Coronary artery (tissue), 2 donors: ENCODE measurements around the gene CD22.

ENCODE experiments used
- DNase-seq: peaks from one replicate; pipeline ENCODE4 v3.0.0-alpha.2; 2017; ENCODE audit warnings: low spot score
- H3K27ac ChIP-seq, 2 donors: fragments of 200-600 bp; sonication (generic); one replicate each; pipeline ENCODE4 v1.5.1; 2016 to 2019
- H3K4me3 ChIP-seq: fragments of 200-600 bp; sonication (generic); 2 replicates; pipeline ENCODE4 v1.5.1; 2016; ENCODE audit warnings: mild to moderate bottlenecking, moderate library complexity
- CTCF ChIP-seq: fragments of 200-600 bp; sonication (generic); IDR thresholded peaks from one replicate; pipeline ENCODE4 v1.5.1; 2019; ENCODE audit warnings: antibody characterized with exemption

CD22 gene

DNA sequence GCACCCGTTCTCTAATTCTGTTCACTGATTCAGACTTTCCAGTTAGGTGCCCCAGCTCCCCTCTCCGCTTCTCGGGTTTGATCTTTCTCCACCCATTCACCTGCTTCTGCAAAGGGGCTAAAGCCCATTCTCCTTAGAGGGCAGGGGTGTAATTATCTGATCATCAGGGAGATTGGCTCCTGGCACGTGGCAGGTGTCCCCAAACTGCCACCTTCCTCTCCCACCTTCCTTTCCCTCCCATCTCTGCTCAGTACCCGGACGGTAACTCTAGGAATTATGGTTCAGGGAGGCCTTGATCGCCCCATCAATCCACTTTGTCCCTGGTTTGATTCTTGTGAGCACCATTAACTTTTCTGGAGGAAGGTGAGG lies 18.9 kb downstream of the CD22 start:
- no peak overlapping the region for H3K4me3 ChIP-seq
- DNase-seq = peak; percentile 22
- no peak overlapping the region for H3K27ac ChIP-seq
- TF ChIP-seq CTCF = no peak

DNA sequence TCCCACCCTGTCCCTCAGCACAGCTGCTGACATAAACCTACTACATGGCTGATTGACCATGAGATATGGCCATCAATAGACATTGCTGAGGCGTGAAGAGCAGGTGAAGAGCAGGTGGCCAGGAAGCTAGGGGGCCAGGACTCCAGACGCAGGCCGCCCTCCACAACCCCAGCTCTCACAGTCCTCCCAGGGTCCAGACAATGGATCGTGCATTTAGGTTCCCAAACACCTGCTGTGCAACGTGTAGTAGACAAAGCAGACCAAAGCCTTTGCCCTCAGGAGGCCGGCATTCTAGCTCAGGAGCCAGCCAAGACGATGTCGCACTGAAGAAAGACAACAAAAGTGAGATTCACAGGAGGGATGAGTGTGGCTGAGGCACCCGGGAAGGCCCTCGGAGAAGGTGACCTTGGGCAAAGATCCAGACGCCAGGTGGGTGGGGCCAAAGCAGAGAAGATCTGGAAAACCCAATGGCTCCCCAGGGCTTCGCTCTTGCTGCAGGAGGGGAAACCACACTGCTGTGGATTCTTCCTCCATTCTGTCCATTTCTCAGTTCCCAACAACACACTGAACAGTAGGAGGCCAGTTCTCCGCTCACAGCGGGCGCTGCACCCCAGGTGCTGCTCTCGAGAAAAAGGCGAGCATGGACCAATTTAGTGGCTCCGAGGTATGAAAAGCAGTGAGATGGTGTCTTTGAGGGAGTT lies 20.1 kb downstream of the CD22 start:
- DNase-seq = peak; percentile 50

GRCh38 chr19:35349614-35350521 lies 20.9 kb downstream of the CD22 start:
- no peak for TF ChIP-seq CTCF
- Histone ChIP-seq H3K27ac (no peak overlapping the region), H3K4me3 (no peak overlapping the region)
- peak; percentile 55 for DNase-seq

More for the DNA sequence above, 20.1 kb downstream of the CD22 start:
- H3K27ac ChIP-seq = no peak overlapping the region
- no peak overlapping the region for H3K4me3 ChIP-seq
- no peak for TF ChIP-seq CTCF

DNA sequence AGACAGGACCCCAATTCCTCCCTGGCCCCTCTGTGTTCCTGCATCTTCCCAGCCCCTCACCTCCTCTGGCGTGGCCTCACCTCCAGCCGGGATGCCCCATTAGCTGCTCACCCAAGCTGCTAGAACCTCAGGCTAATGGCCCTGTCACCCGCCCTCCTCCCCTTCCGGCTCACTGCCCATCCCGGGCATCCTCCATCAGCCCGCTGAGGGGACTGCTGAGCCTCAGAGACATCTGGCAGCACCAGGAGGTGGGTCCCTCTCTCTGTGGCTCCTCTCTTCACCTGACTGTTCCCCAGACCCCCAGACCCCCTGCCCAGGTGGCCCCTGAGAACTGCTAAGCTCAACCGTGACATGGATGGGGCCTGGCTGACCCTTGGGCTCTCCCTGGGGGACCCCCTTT lies 21.6 kb downstream of the CD22 start:
- H3K27ac ChIP-seq = no peak overlapping the region
- DNase-seq = no peak
- TF ChIP-seq CTCF = no peak
- no peak overlapping the region for H3K4me3 ChIP-seq

DNA sequence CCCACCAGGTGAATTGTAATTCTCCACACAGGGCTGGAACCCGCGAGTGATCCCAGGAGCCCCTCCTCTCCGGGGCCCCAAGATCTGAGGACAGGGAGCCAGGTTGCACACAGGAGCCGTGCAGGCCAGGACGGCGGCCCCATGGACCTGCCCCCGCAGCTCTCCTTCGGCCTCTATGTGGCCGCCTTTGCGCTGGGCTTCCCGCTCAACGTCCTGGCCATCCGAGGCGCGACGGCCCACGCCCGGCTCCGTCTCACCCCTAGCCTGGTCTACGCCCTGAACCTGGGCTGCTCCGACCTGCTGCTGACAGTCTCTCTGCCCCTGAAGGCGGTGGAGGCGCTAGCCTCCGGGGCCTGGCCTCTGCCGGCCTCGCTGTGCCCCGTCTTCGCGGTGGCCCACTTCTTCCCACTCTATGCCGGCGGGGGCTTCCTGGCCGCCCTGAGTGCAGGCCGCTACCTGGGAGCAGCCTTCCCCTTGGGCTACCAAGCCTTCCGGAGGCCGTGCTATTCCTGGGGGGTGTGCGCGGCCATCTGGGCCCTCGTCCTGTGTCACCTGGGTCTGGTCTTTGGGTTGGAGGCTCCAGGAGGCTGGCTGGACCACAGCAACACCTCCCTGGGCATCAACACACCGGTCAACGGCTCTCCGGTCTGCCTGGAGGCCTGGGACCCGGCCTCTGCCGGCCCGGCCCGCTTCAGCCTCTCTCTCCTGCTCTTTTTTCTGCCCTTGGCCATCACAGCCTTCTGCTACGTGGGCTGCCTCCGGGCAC lies 22.6 kb downstream of the CD22 start:
- DNase-seq = no peak
- TF ChIP-seq CTCF = no peak
- Histone ChIP-seq H3K27ac (no peak overlapping the region), H3K4me3 (no peak overlapping the region)

DNA sequence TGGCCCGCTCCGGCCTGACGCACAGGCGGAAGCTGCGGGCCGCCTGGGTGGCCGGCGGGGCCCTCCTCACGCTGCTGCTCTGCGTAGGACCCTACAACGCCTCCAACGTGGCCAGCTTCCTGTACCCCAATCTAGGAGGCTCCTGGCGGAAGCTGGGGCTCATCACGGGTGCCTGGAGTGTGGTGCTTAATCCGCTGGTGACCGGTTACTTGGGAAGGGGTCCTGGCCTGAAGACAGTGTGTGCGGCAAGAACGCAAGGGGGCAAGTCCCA lies 23.1 kb downstream of the CD22 start:
- no peak overlapping the region for H3K27ac ChIP-seq
- TF ChIP-seq CTCF = no peak
- H3K4me3 ChIP-seq = no peak overlapping the region
- no peak for DNase-seq
